Mesenchymal stem cell (in vitro differentiated cells and primary cell): Measurements from ENCODE around the gene PPFIBP2.

ENCODE experiments used
- DNase-seq: peaks from one replicate; pipeline ENCODE4 v3.0.0-alpha.2; 2013
- H2AFZ ChIP-seq: one replicate; pipeline ENCODE4 v1.6.1; 2013; ENCODE audit warnings: low read depth, mild to moderate bottlenecking, control low read depth, inconsistent platforms, low read length, moderate library complexity
- H2AK5ac ChIP-seq: 2 replicates; pipeline ENCODE4 v1.6.1; 2013; ENCODE audit warnings: low read length, moderate library complexity, mild to moderate bottlenecking, inconsistent platforms; ENCODE audit not compliant: severe bottlenecking
- H2BK120ac ChIP-seq: one replicate; pipeline ENCODE4 v1.6.1; 2013; ENCODE audit warnings: low read depth, mild to moderate bottlenecking, inconsistent platforms, low read length, moderate library complexity
- H2BK12ac ChIP-seq, 2 experiments: one replicate each; pipeline ENCODE4 v1.6.1; 2013; ENCODE audit warnings: inconsistent platforms in 2 of 2, low read length in 2 of 2, mild to moderate bottlenecking in 2 of 2, moderate library complexity in 2 of 2, control low read depth in 1 of 2
- H2BK15ac ChIP-seq: one replicate; pipeline ENCODE4 v1.6.1; 2013; ENCODE audit warnings: mild to moderate bottlenecking, low read depth, inconsistent platforms; ENCODE audit not compliant: poor library complexity, severe bottlenecking
- H2BK5ac ChIP-seq: 2 replicates; pipeline ENCODE4 v1.6.1; 2013; ENCODE audit warnings: low read depth, mild to moderate bottlenecking, low read length, control low read depth, inconsistent platforms; ENCODE audit not compliant: poor library complexity, severe bottlenecking
- H3K14ac ChIP-seq, 2 experiments: one replicate each; pipeline ENCODE4 v1.6.1; 2013; ENCODE audit warnings: inconsistent platforms in 2 of 2, low read length in 2 of 2, control low read depth in 1 of 2, mild to moderate bottlenecking in 1 of 2, moderate library complexity in 1 of 2
- H3K18ac ChIP-seq, 2 experiments: one replicate each; pipeline ENCODE4 v1.6.1; 2013; ENCODE audit warnings: inconsistent platforms in 2 of 2, low read length in 2 of 2, control low read depth in 1 of 2, low read depth in 1 of 2, mild to moderate bottlenecking in 1 of 2
- H3K23ac ChIP-seq, 2 experiments: one replicate each; pipeline ENCODE4 v1.6.1; 2013; ENCODE audit warnings: inconsistent platforms in 2 of 2, low read length in 2 of 2, mild to moderate bottlenecking in 2 of 2, moderate library complexity in 2 of 2, control low read depth in 1 of 2
- H3K27ac ChIP-seq: 2 replicates; pipeline ENCODE4 v1.5.1; 2013; ENCODE audit warnings: mild to moderate bottlenecking, moderate library complexity, low read length, control low read depth, inconsistent platforms; ENCODE audit not compliant: poor library complexity, severe bottlenecking
- H3K27me3 ChIP-seq, 2 experiments: 2 replicates each; pipeline versions ENCODE4 v1.6.1 to v1.7.0; 2013; ENCODE audit warnings: low read length in 2 of 2, mild to moderate bottlenecking in 2 of 2, moderate library complexity in 2 of 2, control low read depth in 1 of 2, inconsistent platforms in 1 of 2; ENCODE audit not compliant: control insufficient read depth in 1 of 2, insufficient read depth in 1 of 2
- H3K36me3 ChIP-seq, 2 experiments: 2 replicates each; pipeline versions ENCODE4 v1.6.1 to v1.7.0; 2013; ENCODE audit warnings: low read length in 2 of 2, control low read depth in 1 of 2, inconsistent platforms in 1 of 2, low read depth in 1 of 2, mild to moderate bottlenecking in 1 of 2; ENCODE audit not compliant: insufficient read depth in 2 of 2, control insufficient read depth in 1 of 2
- H3K4ac ChIP-seq, 2 experiments: one replicate each; pipeline ENCODE4 v1.6.1; 2013; ENCODE audit warnings: inconsistent platforms in 2 of 2, low read length in 2 of 2, mild to moderate bottlenecking in 2 of 2, moderate library complexity in 2 of 2, control low read depth in 1 of 2, low read depth in 1 of 2
- H3K4me1 ChIP-seq: 2 replicates; pipeline ENCODE4 v1.6.1; 2013; ENCODE audit warnings: low read depth, low read length, control low read depth; ENCODE audit not compliant: control insufficient read depth, insufficient read depth
- H3K4me2 ChIP-seq: 2 replicates; pipeline ENCODE4 v1.6.1; 2013; ENCODE audit warnings: low read length, mild to moderate bottlenecking, inconsistent platforms; ENCODE audit not compliant: poor library complexity, severe bottlenecking
- H3K4me3 ChIP-seq, 2 experiments: 2 replicates each; pipeline versions ENCODE4 v1.5.1 to v1.7.0; 2013; ENCODE audit warnings: low read length in 2 of 2, mild to moderate bottlenecking in 2 of 2, control low read depth in 1 of 2, low read depth in 1 of 2; ENCODE audit not compliant: insufficient read depth in 1 of 2
- H3K79me1 ChIP-seq: replicated peaks from 2 replicates; pipeline ENCODE4 v1.6.1; 2013; ENCODE audit warnings: mild to moderate bottlenecking, control low read depth, low read length, inconsistent platforms; ENCODE audit not compliant: poor library complexity, severe bottlenecking
- H3K9ac ChIP-seq: 2 replicates; pipeline ENCODE4 v1.7.0; 2013; ENCODE audit warnings: mild to moderate bottlenecking, low read length, moderate library complexity
- H3K9me3 ChIP-seq: 2 replicates; pipeline ENCODE4 v1.7.0; 2013; ENCODE audit warnings: mild to moderate bottlenecking, low read length; ENCODE audit not compliant: control insufficient read depth
- H4K8ac ChIP-seq: one replicate; pipeline ENCODE4 v1.6.1; 2013; ENCODE audit warnings: inconsistent platforms, mild to moderate bottlenecking, low read length, moderate library complexity
- H4K91ac ChIP-seq: one replicate; pipeline ENCODE4 v1.6.1; 2013; ENCODE audit warnings: mild to moderate bottlenecking, low read length, inconsistent platforms
- WGBS: methylation state at CpG from one replicate; pipeline ENCODE4 v1.1.7; 2013; ENCODE audit warnings: mixed read lengths; 5-methylcytosine and 5-hydroxymethylcytosine counted together

The PPFIBP2 gene

DNA sequence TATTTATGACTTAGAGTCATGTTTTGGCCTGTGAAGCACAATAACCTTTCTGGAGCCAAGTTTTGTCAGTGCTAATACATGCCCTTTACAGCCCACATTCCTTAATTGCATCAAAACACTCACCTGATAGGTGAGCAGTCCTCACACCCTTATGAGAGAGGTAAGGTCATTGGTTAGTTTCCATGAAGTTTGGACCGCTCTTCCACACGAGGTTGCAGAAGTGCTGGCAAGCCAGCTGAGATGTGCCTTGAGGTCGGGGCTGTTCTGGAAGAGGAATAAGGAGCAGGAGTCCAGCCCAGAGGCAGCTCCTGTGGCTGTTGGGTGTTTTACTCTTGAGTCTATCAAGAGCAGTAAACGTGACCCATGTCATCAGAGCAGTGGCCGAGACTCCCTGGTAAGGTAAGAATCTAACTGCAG lies 83.2 kb downstream of the PPFIBP2 start:
- no peak for DNase-seq
- Histone ChIP-seq H3K14ac (no peak overlapping the region), H2AFZ (no peak overlapping the region), H2BK15ac (no peak overlapping the region), H2BK5ac (no peak overlapping the region), H3K4me1 (peaks cover 5% of the 10 kb centered on the region), H3K27me3 (no peaks in the 10 kb centered on the region), H3K36me3 (peaks cover 0 to 9% of the 10 kb centered on the region in 2 experiments), H4K91ac (no peak overlapping the region), H3K23ac (no peak overlapping the region), H3K9ac (no peak overlapping the region), H3K79me1 (no peaks in the 10 kb centered on the region), H2AK5ac (no peak overlapping the region), H3K9me3 (no peaks in the 10 kb centered on the region), H3K4me2 (no peak overlapping the region), H4K8ac (no peak overlapping the region), H3K18ac (no peak overlapping the region), H3K4me3 (no peak overlapping the region), H3K27ac (no peak overlapping the region), H2BK120ac (no peak overlapping the region), H3K4ac (no peak overlapping the region), H2BK12ac (no peak overlapping the region)
- 90% methylated on average over 5 of the region's 5 CpGs for WGBS

DNA sequence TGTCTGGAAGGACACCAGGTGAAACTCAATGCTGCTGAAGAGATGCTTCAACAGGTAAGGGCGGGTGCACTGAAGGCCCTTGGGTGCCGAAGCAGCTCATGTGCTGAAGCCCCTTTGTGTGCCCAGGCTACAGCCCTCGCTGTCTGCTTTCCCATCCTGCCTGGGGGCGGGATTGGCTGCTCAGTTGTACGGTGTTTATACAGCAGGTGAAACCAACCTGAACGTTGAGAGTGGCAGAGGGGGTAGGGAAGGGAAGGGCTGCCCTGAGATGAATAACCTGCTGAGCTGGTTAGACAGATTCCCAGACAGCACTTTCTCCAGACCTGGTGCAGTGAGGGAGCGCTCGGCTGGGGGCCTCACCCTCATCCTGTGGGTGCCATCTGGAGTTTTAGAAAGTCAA lies 83.8 kb downstream of the PPFIBP2 start:
- H3K27ac ChIP-seq, result no peak overlapping the region
- H4K8ac ChIP-seq, result no peak overlapping the region
- no peak for DNase-seq
- no peak overlapping the region for H3K4ac ChIP-seq
- no peaks in the 10 kb centered on the region for H3K9me3 ChIP-seq
- H2BK15ac ChIP-seq, result no peak overlapping the region
- H2BK120ac ChIP-seq, result no peak overlapping the region
- no peak overlapping the region for H3K18ac ChIP-seq
- no peak overlapping the region for H2BK12ac ChIP-seq
- H2BK5ac ChIP-seq, result no peak overlapping the region
- no peaks in the 10 kb centered on the region for H3K79me1 ChIP-seq
- no peaks in the 10 kb centered on the region for H3K27me3 ChIP-seq
- H3K9ac ChIP-seq, result no peak overlapping the region
- no peak overlapping the region for H4K91ac ChIP-seq
- H3K4me1 ChIP-seq, result peaks cover 5% of the 10 kb centered on the region
- H3K36me3 ChIP-seq, result peaks cover 0 to 9% of the 10 kb centered on the region in 2 experiments
- no peak overlapping the region for H3K23ac ChIP-seq
- H3K14ac ChIP-seq, result no peak overlapping the region
- H3K4me3 ChIP-seq, result no peak overlapping the region
- 74% methylated on average over 6 of the region's 8 CpGs for WGBS
- no peak overlapping the region for H2AFZ ChIP-seq
- H3K4me2 ChIP-seq, result no peak overlapping the region
- H2AK5ac ChIP-seq, result no peak overlapping the region

DNA sequence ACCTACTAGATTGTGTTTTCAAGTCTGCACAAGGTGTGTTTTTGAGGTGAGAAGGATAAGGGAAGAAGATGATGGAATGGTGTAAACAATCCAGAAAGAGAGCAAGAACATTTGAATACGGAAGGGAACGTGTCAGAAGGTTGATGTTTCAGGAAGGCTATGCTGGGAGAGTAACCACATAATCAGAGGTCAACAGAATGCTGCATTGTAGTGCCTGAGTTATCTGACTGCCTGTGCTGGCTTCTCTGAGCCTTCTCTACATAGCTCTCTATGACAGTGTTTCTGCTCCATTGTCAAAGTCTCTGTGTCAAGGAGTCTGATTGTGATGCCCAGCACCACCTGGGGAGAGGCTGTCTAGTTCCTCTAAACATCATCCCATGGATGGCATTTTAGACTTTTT lies 85.4 kb downstream of the PPFIBP2 start:
- Histone ChIP-seq H2BK120ac (no peak overlapping the region), H2AFZ (no peak overlapping the region), H3K79me1 (no peaks in the 10 kb centered on the region), H3K9ac (no peak overlapping the region), H3K36me3 (peaks cover 0 to 12% of the 10 kb centered on the region in 2 experiments), H2BK15ac (no peak overlapping the region), H3K27ac (no peak overlapping the region), H3K4me2 (no peak overlapping the region), H3K27me3 (no peaks in the 10 kb centered on the region), H3K14ac (no peak overlapping the region), H2BK12ac (no peak overlapping the region), H2BK5ac (no peak overlapping the region), H3K9me3 (no peaks in the 10 kb centered on the region), H3K23ac (no peak overlapping the region), H3K4me1 (peaks cover 5% of the 10 kb centered on the region), H4K8ac (no peak overlapping the region), H3K18ac (no peak overlapping the region), H2AK5ac (no peak overlapping the region), H3K4ac (no peak overlapping the region), H4K91ac (no peak overlapping the region), H3K4me3 (no peak overlapping the region)
- whole genome bisulfite sequencing, result 85% methylated on average over 2 of the region's 2 CpGs
- no peak for DNase-seq

DNA sequence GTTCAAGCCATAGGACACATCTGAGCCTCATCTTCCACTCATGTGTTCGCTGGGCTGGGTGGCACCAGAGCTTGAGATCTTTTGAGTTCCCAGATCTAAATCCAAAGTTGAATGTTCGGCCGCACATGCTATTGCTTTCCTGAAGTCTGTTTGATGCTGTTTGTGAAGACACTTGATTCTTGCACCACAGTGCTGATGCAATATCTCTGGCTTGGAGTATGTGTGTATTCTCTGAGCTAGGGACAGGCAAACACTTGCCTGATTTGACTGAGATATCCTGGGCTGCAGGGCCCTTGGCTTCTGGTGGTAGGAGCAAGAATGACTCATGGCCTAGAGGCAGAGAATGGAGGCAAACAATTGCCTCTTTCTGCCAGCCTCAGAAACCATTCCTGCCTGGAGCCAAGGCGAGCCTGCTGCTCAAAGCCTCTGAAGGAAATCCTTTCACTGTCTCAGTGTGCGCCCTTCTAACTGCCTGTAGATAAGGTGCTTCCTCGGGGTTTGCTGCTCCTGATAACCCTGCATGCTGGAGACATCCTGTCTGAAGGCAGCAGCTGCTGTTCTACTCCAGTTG lies 86.5 kb downstream of the PPFIBP2 start:
- H3K27me3 ChIP-seq, result no peaks in the 10 kb centered on the region
- peaks cover 0 to 12% of the 10 kb centered on the region in 2 experiments for H3K36me3 ChIP-seq
- no peak overlapping the region for H2BK5ac ChIP-seq
- H4K8ac ChIP-seq, result peak overlapping the region; percentile 4
- H3K27ac ChIP-seq, result no peak overlapping the region
- H2AFZ ChIP-seq, result peak overlapping the region; percentile 32
- H3K79me1 ChIP-seq, result no peaks in the 10 kb centered on the region
- peaks cover 3% of the 10 kb centered on the region for H3K4me1 ChIP-seq
- DNase-seq, result peak; percentile 95
- H2BK15ac ChIP-seq, result no peak overlapping the region
- no peak overlapping the region for H4K91ac ChIP-seq
- H3K23ac ChIP-seq, result no peak overlapping the region
- H3K4me3 ChIP-seq, result no peak overlapping the region
- peak overlapping the region in 1 of 2 experiments; percentile 59 for H2BK12ac ChIP-seq
- no peak overlapping the region for H3K14ac ChIP-seq
- no peak overlapping the region for H2BK120ac ChIP-seq
- H3K9ac ChIP-seq, result peak overlapping the region; percentile 24
- no peak overlapping the region for H3K18ac ChIP-seq
- H3K9me3 ChIP-seq, result no peaks in the 10 kb centered on the region
- no peak overlapping the region for H3K4ac ChIP-seq
- 65% methylated on average over 6 of the region's 6 CpGs for WGBS
- no peak overlapping the region for H3K4me2 ChIP-seq
- no peak overlapping the region for H2AK5ac ChIP-seq
